SW 1271 (cell line): ENCODE data around the gene AVL9.
"Not testable (repeated sequence)": the region's sequence is repeated elsewhere in the genome, so short reads cannot be mapped to it uniquely, and the experiment has no call there.

Experiments
- DNase-seq, 2 experiments: peaks; one replicate each; lab custom pipeline; 2025; lab: John Stamatoyannopoulos, UW

AVL9 gene

GRCh38 chr7:32495298-32496051, at the start of gene AVL9:
Gene AVL9, plus strand, starts transcription at chr7:32495489. Its CDS starts 221 bp downstream, at chr7:32495710.
- peak; percentile 80 to 88 for DNase-seq

- no peak for DNase-seq
Measured at GRCh38 chr7:32447218-32447617, 48.1 kb upstream of the AVL9 start.

DNA sequence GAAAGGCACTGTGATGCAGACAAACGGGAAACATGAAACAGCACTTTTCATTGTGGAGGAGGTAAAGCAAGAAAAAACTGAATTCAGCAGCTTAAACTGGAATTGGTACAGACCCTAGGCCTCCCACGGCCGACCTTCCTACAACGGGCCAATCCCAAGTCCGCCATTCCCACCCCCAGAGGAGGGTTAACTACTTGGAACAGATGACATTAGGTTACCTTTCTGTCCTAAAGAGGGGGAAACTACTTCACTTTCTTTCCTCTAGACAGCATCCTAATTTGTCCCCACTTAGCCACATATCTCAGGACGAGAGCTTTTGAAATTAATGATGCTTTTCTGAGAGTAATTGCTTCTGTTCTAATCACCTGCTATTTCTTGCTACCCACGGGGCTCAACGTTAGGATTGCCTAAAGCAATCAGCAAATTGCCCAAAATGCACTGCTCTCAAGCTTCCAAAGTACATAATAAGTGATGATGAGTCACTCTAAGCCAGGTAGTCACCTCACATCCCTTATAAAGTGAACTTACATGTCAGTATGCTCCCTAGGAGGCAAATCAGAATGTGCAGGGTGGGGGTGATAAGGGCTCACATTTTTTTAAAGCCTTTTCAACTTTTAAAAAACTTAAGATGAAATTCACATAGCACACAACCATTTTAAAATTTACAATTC, 41.8 kb upstream of the AVL9 start:
- no peak for DNase-seq

DNA sequence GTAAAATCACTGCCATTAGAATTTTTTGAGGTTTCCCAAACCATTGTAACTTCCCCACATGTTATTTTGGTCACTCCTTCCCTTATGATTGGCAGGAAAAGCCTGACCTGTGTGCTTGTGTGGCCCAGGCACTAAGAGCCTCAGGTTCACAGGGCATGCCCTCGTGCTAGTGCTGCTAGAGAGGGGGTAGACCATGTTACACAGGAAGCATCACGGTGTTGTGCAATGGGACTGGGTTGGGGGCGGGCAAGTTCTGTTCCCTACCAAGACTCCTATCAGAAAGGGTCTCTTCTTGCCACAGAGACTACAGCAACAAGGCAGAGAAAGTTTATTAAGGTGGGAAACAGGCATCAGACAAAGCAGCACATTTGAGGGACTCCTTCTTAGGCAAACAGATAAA, 37.3 kb upstream of the AVL9 start:
- DNase-seq: no peak

- DNase-seq: no peak
Measured at GRCh38 chr7:32459788-32460187, 35.5 kb upstream of the AVL9 start.

- no peak for DNase-seq
Measured at GRCh38 chr7:32461484-32461883, 33.8 kb upstream of the AVL9 start.

- no peak for DNase-seq
Measured at GRCh38 chr7:32462451-32462850, 32.8 kb upstream of the AVL9 start.

DNA sequence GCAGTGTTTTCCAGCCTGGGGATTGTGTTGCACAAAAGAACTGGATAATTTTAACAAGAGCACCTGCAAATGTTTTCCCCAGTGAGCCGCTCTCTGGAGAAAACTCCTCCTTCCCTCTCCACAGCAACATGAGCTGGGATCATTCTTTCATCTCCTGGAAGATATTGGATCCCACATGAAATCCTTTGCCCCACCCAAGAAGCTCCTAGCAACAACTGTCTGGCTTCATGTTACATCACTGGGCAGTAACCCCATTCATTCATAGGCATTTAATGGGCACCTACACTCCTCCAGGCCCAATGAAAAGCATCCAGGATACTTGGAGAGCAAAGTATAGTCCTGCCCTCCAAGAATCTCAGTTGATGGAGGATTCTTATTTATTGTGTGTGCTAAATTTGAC, 32.3 kb upstream of the AVL9 start:
- no peak for DNase-seq

DNA sequence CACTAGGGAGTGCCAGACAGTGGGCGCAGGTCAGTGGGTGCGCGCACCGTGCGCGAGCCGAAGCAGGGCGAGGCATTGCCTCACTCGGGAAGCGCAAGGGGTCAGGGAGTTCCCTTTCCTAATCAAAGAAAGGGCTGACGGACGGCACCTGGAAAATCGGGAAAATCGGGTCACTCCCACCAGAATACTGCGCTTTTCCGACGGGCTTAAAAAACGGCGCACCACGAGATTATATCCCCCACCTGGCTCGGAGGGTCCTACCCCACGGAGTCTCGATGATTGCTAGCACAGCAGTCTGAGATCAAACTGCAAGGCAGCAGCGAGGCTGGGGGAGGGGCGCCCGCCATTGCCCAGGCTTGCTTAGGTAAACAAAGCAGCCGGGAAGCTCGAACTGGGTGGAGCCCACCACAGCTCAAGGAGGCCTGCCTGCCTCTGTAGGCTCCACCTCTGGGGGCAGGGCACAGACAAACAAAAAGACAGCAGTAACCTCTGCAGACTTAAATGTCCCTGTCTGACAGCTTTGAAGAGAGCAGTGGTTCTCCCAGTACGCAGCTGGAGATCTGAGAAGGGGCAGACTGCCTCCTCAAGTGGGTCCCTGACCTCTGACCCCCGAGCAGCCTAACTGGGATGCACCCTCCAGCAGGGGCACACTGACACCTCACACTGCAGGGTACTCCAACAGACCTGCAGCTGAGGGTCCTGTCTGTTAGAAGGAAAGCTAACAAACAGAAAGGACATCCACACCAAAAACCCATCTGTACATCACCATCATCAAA, 30.5 kb upstream of the AVL9 start:
- not testable (repeated sequence) for DNase-seq

- not testable (repeated sequence) for DNase-seq
Measured at GRCh38 chr7:32470004-32470403, 25.3 kb upstream of the AVL9 start.

- no peak for DNase-seq
Measured at GRCh38 chr7:32470871-32471270, 24.4 kb upstream of the AVL9 start.

DNA sequence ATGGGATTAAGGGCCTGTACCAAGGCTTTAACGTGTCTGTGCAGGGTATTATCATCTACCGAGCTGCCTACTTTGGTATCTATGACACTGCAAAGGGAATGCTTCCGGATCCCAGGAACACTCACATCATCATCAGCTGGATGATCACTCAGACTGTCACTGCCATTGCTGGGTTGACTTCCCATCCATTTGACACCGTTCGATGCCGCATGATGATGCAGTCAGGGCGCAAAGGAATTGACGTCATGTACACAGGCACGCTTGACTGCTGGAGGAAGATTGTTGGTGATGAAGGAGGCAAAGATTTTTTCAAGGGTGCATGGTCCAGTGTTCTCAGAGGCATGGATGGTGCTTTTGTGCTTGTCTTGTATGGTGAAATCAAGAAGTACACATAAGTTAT, 23.3 kb upstream of the AVL9 start:
- no peak for DNase-seq

- DNase-seq: no peak
Measured at GRCh38 chr7:32474008-32474407, 21.3 kb upstream of the AVL9 start.

GRCh38 chr7:32476816-32477648, 18.3 kb upstream of the AVL9 start:
- no peak for DNase-seq

DNA sequence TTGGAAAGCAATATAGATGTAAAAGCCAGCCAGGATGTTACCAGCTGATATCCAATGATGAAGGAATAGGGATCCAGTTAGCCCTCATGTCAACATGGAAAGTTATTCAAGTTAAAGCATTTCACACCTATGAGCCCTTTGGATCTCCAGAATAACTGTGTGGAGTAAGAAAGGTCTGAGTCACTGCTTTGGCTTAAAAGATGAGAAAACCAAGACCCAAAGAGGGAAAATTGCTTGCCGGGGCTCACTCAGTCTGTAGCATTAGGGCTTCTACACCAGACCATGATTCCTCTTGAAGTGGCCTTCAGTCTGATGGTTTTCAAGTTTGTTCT, 17.7 kb upstream of the AVL9 start:
- DNase-seq: no peak

- peak in 1 of 2 experiments; percentile 56 for DNase-seq
Measured at GRCh38 chr7:32479574-32480200, 15.6 kb upstream of the AVL9 start.

DNA sequence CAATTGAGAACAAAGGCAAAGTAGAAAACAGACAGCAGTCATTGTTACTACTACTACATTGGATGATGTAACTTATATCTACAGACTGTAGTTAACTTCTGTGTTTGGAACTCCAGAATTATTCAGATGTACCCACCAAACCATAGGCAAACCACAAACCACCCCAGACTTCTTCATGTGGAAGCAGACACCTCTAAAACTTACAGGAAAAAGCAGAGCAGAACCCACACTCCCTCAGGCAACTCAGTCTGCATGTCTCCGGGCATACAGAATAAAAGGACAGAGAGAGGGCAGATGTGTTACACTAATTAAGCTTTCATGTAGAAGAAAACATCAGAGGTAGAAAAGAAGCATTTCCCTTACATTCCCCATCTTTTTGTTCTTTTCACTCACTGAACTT, 14.1 kb upstream of the AVL9 start:
- DNase-seq: no peak

- DNase-seq: no peak
Measured at GRCh38 chr7:32481921-32482320, 13.4 kb upstream of the AVL9 start.

DNA sequence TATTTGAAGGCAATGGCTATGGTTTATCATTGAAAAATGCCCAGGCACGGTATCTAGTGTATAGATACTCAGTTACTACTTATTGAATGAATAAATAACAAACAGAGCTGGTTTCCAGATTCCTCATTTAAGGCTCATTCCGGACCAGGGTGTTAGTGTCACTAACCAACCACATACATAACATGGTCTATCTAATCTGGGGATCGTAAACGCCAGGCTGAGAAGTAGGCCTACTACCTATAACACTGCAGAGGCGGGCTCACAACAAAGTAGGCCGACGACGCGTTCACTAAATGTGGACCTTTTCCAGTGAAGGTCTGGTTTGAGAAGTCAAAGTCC, 5.5 kb upstream of the AVL9 start:
- no peak for DNase-seq

DNA sequence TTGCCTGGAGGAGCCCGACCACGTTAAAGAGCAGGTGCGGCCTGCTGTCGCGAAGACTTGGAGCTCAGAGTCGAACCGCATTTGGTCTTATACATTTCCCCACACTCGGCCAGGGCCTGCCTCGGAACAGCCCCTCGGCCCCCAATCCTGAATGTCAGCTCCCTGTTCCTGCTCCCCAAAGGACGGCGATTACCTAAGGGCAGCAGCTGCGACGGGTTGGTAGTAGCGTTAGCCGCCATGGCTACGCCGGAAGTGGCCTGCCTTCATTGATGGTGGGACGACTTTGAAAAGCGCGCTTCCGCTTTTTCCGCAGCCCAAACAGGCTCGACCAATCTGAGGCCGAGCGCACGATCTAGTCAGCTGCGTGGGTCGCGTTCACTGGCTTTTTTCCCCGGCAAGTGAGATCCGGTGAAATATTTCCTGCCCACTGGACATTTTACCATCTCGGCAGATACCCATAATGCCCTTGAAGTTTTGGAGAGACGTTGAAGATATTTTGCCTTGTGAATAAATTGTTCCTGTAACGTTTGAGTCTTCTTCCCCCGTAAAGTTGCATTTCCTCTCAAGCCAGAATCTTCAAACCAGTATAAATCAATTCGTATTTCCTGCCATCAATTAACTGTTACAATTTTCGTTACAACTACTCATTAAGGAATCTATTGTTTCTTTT, 5.0 kb upstream of the AVL9 start, which contains the start of gene LSM5:
TSS of gene LSM5 (minus strand) at position 254 of the 670 bp plus-strand sequence. CDS start at position 239, 15 bp downstream.
- DNase-seq: peak; percentile 72 to 92

- DNase-seq: no peak
Measured at GRCh38 chr7:32494946-32495297, 367 bp upstream of the AVL9 start.
